Measurements from ENCODE around the gene KLHL40. TPM values are rescaled to one million over a fixed set of nuclear protein-coding genes. Genes with fewer than 3 reads are reported as not detected.

KLHL40 gene
- total and polyA plus RNA-seq, 10 of the 15 experiments (the other 5 are each of a cell fraction or from before 2014, with no cell fraction given) = not detected

DNA sequence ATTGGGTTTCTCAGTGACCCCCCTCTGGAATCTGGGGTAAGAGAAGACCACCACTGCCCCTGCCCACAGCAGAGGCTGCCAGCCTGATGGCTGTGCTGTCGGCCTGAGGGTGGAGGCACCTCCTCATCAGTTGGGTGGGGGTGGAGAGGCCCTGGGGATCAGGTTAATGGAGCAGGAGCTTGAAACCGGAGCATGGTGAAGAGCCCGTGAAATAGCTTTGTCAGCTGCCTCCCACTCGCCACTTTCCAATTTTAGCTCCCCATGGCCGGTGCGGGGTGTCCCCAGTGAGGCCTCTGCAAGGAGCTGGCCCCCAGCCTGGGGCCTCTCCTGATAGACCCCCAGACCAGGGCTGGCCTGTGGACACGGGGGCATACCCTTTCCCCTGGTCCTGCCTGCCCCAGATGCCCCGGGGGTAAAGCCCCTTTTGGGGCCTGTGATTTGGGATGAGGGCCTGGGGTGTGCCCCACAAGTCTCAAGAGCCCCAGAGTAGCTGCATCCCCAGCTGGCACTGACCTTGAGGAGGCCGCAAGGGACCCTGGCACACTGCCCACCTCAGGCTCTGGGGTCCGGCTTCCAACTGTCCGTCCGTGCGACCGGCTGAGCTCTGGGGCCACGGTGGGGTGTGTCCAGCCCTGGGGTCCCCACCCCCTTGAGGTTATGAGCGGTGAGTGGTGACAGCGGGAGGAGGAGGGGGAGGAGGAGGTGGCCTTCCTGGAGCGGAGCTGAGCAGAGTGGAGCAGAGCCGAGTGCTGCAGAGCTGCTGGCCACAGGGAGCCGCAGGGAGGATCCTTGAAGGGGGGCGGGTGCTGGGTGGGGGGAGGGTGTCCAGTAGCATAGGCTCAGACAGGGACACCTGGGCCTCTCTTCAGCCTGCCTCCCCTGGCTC lies 17.0 kb downstream of the KLHL40 start, which contains the start of gene HHATL (continued):
- TF ChIP-seq, protein P1, sequence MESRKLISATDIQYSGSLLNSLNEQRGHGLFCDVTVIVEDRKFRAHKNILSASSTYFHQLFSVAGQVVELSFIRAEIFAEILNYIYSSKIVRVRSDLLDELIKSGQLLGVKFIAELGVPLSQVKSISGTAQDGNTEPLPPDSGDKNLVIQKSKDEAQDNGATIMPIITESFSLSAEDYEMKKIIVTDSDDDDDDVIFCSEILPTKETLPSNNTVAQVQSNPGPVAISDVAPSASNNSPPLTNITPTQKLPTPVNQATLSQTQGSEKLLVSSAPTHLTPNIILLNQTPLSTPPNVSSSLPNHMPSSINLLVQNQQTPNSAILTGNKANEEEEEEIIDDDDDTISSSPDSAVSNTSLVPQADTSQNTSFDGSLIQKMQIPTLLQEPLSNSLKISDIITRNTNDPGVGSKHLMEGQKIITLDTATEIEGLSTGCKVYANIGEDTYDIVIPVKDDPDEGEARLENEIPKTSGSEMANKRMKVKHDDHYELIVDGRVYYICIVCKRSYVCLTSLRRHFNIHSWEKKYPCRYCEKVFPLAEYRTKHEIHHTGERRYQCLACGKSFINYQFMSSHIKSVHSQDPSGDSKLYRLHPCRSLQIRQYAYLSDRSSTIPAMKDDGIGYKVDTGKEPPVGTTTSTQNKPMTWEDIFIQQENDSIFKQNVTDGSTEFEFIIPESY (IDR thresholded peaks at IDR 0.05) = no peak
- TF ChIP-seq MYC (IDR thresholded peaks at IDR 0.05; ENCODE audit: insufficient read depth, insufficient read length, insufficient replicate concordance, low read length, severe bottlenecking) = no peak
- no peak for TF ChIP-seq BMI1 (IDR thresholded peaks at IDR 0.05; ENCODE audit: borderline replicate concordance)
- no peak for TF ChIP-seq RBBP5 (conservative IDR thresholded peaks at IDR 0.05)
- TF ChIP-seq SREBF1 (IDR thresholded peaks at IDR 0.05; ENCODE audit: low read length) = no peak
- TF ChIP-seq CBX3 (IDR thresholded peaks at IDR 0.05; ENCODE audit: borderline replicate concordance, low read depth) = no peak
- no peak for TF ChIP-seq NFYB (IDR thresholded peaks at IDR 0.05; ENCODE audit: insufficient read depth, low read depth, low read length)

DNA sequence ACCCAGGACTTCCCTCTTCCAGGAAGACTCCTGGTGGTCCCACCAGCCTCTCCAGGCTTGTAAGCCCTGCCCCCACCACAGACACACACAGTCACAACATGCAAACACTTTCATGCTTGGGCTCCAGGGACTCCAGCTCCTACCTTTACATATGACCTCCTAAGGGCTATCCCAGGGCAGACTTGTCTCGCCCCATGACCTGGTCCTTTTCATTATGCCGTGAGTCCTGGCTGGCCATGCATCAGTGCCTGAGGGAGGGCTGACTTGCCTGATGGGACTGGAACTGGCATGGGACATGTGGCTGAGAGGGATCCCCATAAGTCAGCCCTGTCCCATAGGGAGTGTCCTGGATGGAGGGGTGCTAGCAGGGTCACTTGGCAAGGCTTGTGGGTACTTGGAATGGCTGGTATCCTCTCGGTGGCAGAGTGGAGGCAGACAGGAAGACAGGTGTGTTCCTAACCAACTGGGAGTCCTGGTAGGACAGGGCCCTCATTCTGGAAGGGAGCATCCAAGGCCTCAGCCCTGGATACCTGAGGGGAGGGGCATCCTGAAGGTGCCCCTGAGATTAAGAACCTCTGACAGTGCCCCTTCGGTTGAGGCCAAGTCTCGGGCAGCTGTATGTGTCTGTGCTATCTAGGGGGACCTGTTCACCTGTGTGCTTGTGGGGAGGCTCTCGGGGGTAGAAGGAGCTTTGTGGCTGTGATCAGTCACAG lies 17.8 kb downstream of the KLHL40 start:
- POLR2A ChIA-PET = no interaction called here
- Histone ChIP-seq H4K20me1 (ENCODE audit: control insufficient read depth, insufficient read depth) (no peaks in the 10 kb centered on the region), H3K27ac (ENCODE audit: control insufficient read depth, insufficient read depth) (no peak overlapping the region), H3K36me3 (ENCODE audit: control insufficient read depth in 2 of 2, insufficient read depth in 2 of 2, low read length in 1 of 2) (no peaks in the 10 kb centered on the region), H3K9ac (ENCODE audit: control insufficient read depth, insufficient read depth, low read length) (no peak overlapping the region), H3K4me2 (ENCODE audit: control insufficient read depth, insufficient read depth) (no peak overlapping the region), H3K9me3 (replicated peaks; ENCODE audit: control insufficient read depth, insufficient read depth, low read length) (no peaks in the 10 kb centered on the region), H2AFZ (ENCODE audit: control insufficient read depth, low read depth, low read length) (no peak overlapping the region), H3K27me3 (replicated peaks in 1 of 2; ENCODE audit: control insufficient read depth in 2 of 2, insufficient read depth in 2 of 2, low read length in 1 of 2) (no peaks in the 10 kb centered on the region), H3K79me2 (ENCODE audit: control insufficient read depth, insufficient read depth, low read length) (no peaks in the 10 kb centered on the region), H3K4me3 (no peak overlapping the region), H3K4me1 (ENCODE audit: control insufficient read depth, insufficient read depth, low read length) (no peaks in the 10 kb centered on the region)
- ATAC-seq = no peak
- no peak for FAIRE-seq
- in situ Hi-C loops (cut with MboI) = no loop called here
- WGBS (ENCODE audit: insufficient coverage, insufficient replicate concordance, low lambda C conversion rate, missing lambda C conversion rate) = 43% methylated on average over 6 of the region's 6 CpGs
- SMC1A ChIA-PET (ENCODE audit: uncharacterized antibody, unreplicated experiment) = no interaction called here
- CTCF ChIA-PET = no interaction called here
- BruUV-seq (replicated peaks) = no TSS peak
- intact Hi-C loops (cut with micrococcal nuclease; ENCODE audit: unreplicated experiment) = no loop called here
- RAD21 ChIA-PET (ENCODE audit: unreplicated experiment) = no interaction called here
- DNase-seq (ENCODE audit: low read depth, low spot score) = no peak
- TF ChIP-seq RAD51 (IDR thresholded peaks at IDR 0.05) (no peak), ATF7 (IDR thresholded peaks at IDR 0.05; ENCODE audit: low read depth) (no peak), BACH1 (IDR thresholded peaks at IDR 0.05; ENCODE audit: borderline replicate concordance) (no peak), MYC (IDR thresholded peaks at IDR 0.05; ENCODE audit: insufficient read depth, insufficient read length, insufficient replicate concordance, low read length, severe bottlenecking) (no peak), NR2C1 (IDR thresholded peaks at IDR 0.05) (no peak), RB1 (IDR thresholded peaks at IDR 0.05; ENCODE audit: borderline replicate concordance) (no peak), HDAC6 (IDR thresholded peaks at IDR 0.05; ENCODE audit: unreplicated experiment) (no peak)
- TF ChIP-seq, protein P2, sequence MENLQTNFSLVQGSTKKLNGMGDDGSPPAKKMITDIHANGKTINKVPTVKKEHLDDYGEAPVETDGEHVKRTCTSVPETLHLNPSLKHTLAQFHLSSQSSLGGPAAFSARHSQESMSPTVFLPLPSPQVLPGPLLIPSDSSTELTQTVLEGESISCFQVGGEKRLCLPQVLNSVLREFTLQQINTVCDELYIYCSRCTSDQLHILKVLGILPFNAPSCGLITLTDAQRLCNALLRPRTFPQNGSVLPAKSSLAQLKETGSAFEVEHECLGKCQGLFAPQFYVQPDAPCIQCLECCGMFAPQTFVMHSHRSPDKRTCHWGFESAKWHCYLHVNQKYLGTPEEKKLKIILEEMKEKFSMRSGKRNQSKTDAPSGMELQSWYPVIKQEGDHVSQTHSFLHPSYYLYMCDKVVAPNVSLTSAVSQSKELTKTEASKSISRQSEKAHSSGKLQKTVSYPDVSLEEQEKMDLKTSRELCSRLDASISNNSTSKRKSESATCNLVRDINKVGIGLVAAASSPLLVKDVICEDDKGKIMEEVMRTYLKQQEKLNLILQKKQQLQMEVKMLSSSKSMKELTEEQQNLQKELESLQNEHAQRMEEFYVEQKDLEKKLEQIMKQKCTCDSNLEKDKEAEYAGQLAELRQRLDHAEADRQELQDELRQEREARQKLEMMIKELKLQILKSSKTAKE (IDR thresholded peaks at IDR 0.05; ENCODE audit: low read depth, poor library complexity, severe bottlenecking) = no peak
